ENCODE measurements around the gene LSM10. TPM values are rescaled to one million over a fixed set of nuclear protein-coding genes. Genes with fewer than 3 reads are reported as not detected.

LSM10 gene
- total RNA-seq, 2 experiments from 2014 or later = 48.9 to 63.8 TPM

GRCh38 chr1:36387141-36387949, 10.4 kb downstream of the LSM10 start:
- CTCF ChIA-PET = interaction anchor here (0.8 to 4.8 kb wide), 12 partner anchors 10 to 228 kb away, joined by 3 to 49 read pairs (median 5); partner anchors contain the start of genes EVA1B and LSM10
- H3K36me3 Mint-ChIP-seq = peaks cover 19% of the 10 kb centered on the region
- no peaks in the 10 kb centered on the region for H3K27me3 Mint-ChIP-seq
- H3K4me3 Mint-ChIP-seq = peak overlapping the region; percentile 93
- DNase-seq (no peak), ATAC-seq (no peak)
- peaks cover 44% of the 10 kb centered on the region for H3K4me1 Mint-ChIP-seq
- H3K9me3 Mint-ChIP-seq (ENCODE audit: low read depth) = no peaks in the 10 kb centered on the region
- H3K27ac Mint-ChIP-seq = peak overlapping the region; percentile 98

GRCh38 chr1:36386265-36387140, 11.2 kb downstream of the LSM10 start:
- Mint-ChIP-seq H3K4me3 (peak overlapping the region; percentile 93), H3K27ac (peak overlapping the region; percentile 98), H3K27me3 (no peaks in the 10 kb centered on the region), H3K9me3 (ENCODE audit: low read depth) (no peaks in the 10 kb centered on the region), H3K36me3 (peaks cover 13% of the 10 kb centered on the region), H3K4me1 (peaks cover 46% of the 10 kb centered on the region)
- CTCF ChIA-PET = interaction anchor here (0.7 to 4.8 kb wide), 16 partner anchors 9 to 285 kb away, joined by 3 to 49 read pairs (median 4); partner anchors contain the start of genes EVA1B, LSM10, THRAP3 and TRAPPC3
- DNase-seq (peak; percentile 97), ATAC-seq (peak; percentile 73)

GRCh38 chr1:36385410-36386264, 12.1 kb downstream of the LSM10 start, which contains the start of gene STK40:
Gene STK40 (minus strand): TSS chr1:36385924. CDS start chr1:36361332, 24,592 bp downstream.
- peaks cover 7% of the 10 kb centered on the region for H3K36me3 Mint-ChIP-seq
- CTCF ChIA-PET = interaction anchor here (1.0 to 4.8 kb wide), 13 partner anchors 8 to 284 kb away, joined by 3 to 49 read pairs (median 5); partner anchors contain the start of genes LSM10 and THRAP3

GRCh38 chr1:36384542-36385409, 12.9 kb downstream of the LSM10 start:
- no peak for ATAC-seq
- DNase-seq = peak; percentile 71
- Mint-ChIP-seq H3K27ac (peak overlapping the region; percentile 98), H3K4me3 (peak overlapping the region; percentile 93), H3K4me1 (peaks cover 56% of the 10 kb centered on the region), H3K9me3 (ENCODE audit: low read depth) (no peaks in the 10 kb centered on the region), H3K36me3 (peaks cover 7% of the 10 kb centered on the region), H3K27me3 (no peaks in the 10 kb centered on the region)
- CTCF ChIA-PET = interaction anchor here (1.0 to 4.8 kb wide), 7 partner anchors 17 to 99 kb away, joined by 3 to 45 read pairs (median 4); no protein-coding TSS in a partner anchor

More at GRCh38 chr1:36385410-36386264, 12.1 kb downstream of the LSM10 start, which contains the start of gene STK40:
- peak within 1 kb of the TSS; percentile 98 for H3K27ac Mint-ChIP-seq
- peaks cover 50% of the 10 kb centered on the region for H3K4me1 Mint-ChIP-seq
- DNase-seq (peak; percentile 99), ATAC-seq (peak; percentile 90)
- peak within 1 kb of the TSS; percentile 93 for H3K4me3 Mint-ChIP-seq
- no peaks in the 10 kb centered on the region for H3K9me3 Mint-ChIP-seq (ENCODE audit: low read depth)
- no peaks in the 10 kb centered on the region for H3K27me3 Mint-ChIP-seq

GRCh38 chr1:36383240-36383639, 14.5 kb downstream of the LSM10 start:
- H3K9me3 Mint-ChIP-seq (ENCODE audit: low read depth) = no peaks in the 10 kb centered on the region
- no peaks in the 10 kb centered on the region for H3K27me3 Mint-ChIP-seq
- no peak overlapping the region for H3K4me3 Mint-ChIP-seq
- ATAC-seq (no peak), DNase-seq (no peak)
- H3K4me1 Mint-ChIP-seq = peaks cover 61% of the 10 kb centered on the region
- peaks cover 9% of the 10 kb centered on the region for H3K36me3 Mint-ChIP-seq
- H3K27ac Mint-ChIP-seq = no peak overlapping the region
- CTCF ChIA-PET = interaction anchor here (1.0 kb wide), 1 partner anchor 15 kb away, joined by 3 read pairs; no protein-coding TSS in a partner anchor

GRCh38 chr1:36382669-36383068, 15.0 kb downstream of the LSM10 start:
- no peak overlapping the region for H3K4me3 Mint-ChIP-seq
- DNase-seq (no peak), ATAC-seq (no peak)
- CTCF ChIA-PET = interaction anchor here (1.0 kb wide), 1 partner anchor 14 kb away, joined by 3 read pairs; no protein-coding TSS in a partner anchor
- H3K27ac Mint-ChIP-seq = no peak overlapping the region
- H3K4me1 Mint-ChIP-seq = peaks cover 63% of the 10 kb centered on the region
- H3K27me3 Mint-ChIP-seq = no peaks in the 10 kb centered on the region
- peaks cover 9% of the 10 kb centered on the region for H3K36me3 Mint-ChIP-seq
- no peaks in the 10 kb centered on the region for H3K9me3 Mint-ChIP-seq (ENCODE audit: low read depth)

- no peak overlapping the region for H3K4me3 Mint-ChIP-seq
- CTCF ChIA-PET = interaction anchor here (1.0 kb wide), 1 partner anchor 14 kb away, joined by 3 read pairs; no protein-coding TSS in a partner anchor
- peaks cover 11% of the 10 kb centered on the region for H3K36me3 Mint-ChIP-seq
- DNase-seq = no peak
- peaks cover 62% of the 10 kb centered on the region for H3K4me1 Mint-ChIP-seq
- no peaks in the 10 kb centered on the region for H3K9me3 Mint-ChIP-seq (ENCODE audit: low read depth)
- no peak for ATAC-seq
- H3K27ac Mint-ChIP-seq = no peak overlapping the region
- H3K27me3 Mint-ChIP-seq = no peaks in the 10 kb centered on the region
Measured at GRCh38 chr1:36382231-36382630, 15.5 kb downstream of the LSM10 start.

GRCh38 chr1:36381405-36381804, 16.3 kb downstream of the LSM10 start:
- Mint-ChIP-seq H3K4me1 (peaks cover 57% of the 10 kb centered on the region), H3K4me3 (no peak overlapping the region), H3K27me3 (no peaks in the 10 kb centered on the region), H3K27ac (no peak overlapping the region), H3K9me3 (ENCODE audit: low read depth) (no peaks in the 10 kb centered on the region), H3K36me3 (peaks cover 11% of the 10 kb centered on the region)
- ATAC-seq (no peak), DNase-seq (no peak)
- CTCF ChIA-PET = interaction anchor here (1.3 kb wide), 1 partner anchor 15 kb away, joined by 4 read pairs; no protein-coding TSS in a partner anchor

- Mint-ChIP-seq H3K36me3 (peaks cover 11% of the 10 kb centered on the region), H3K4me3 (no peak overlapping the region), H3K27ac (no peak overlapping the region), H3K4me1 (peaks cover 63% of the 10 kb centered on the region), H3K27me3 (no peaks in the 10 kb centered on the region), H3K9me3 (ENCODE audit: low read depth) (no peaks in the 10 kb centered on the region)
- no peak for ATAC-seq
- no peak for DNase-seq
- CTCF ChIA-PET = interaction anchor here (1.0 to 1.3 kb wide), 2 partner anchors 12 to 14 kb away, joined by 4 to 5 read pairs; no protein-coding TSS in a partner anchor
Measured at GRCh38 chr1:36380782-36381181, 16.9 kb downstream of the LSM10 start.

- H3K4me1 Mint-ChIP-seq = peaks cover 63% of the 10 kb centered on the region
- ATAC-seq = no peak
- no peak overlapping the region for H3K4me3 Mint-ChIP-seq
- no peak for DNase-seq
- CTCF ChIA-PET = interaction anchor here (1.0 to 1.3 kb wide), 2 partner anchors 11 to 14 kb away, joined by 4 to 5 read pairs; no protein-coding TSS in a partner anchor
- H3K9me3 Mint-ChIP-seq (ENCODE audit: low read depth) = no peaks in the 10 kb centered on the region
- H3K27ac Mint-ChIP-seq = no peak overlapping the region
- H3K27me3 Mint-ChIP-seq = no peaks in the 10 kb centered on the region
- peaks cover 11% of the 10 kb centered on the region for H3K36me3 Mint-ChIP-seq
Measured at GRCh38 chr1:36380143-36380619, 17.5 kb downstream of the LSM10 start.

- ATAC-seq = no peak
- Mint-ChIP-seq H3K36me3 (peaks cover 8% of the 10 kb centered on the region), H3K4me1 (peaks cover 67% of the 10 kb centered on the region), H3K9me3 (ENCODE audit: low read depth) (no peaks in the 10 kb centered on the region), H3K4me3 (no peak overlapping the region), H3K27me3 (no peaks in the 10 kb centered on the region), H3K27ac (peak overlapping the region; percentile 82)
- CTCF ChIA-PET = interaction anchor here (0.9 to 2.5 kb wide), 7 partner anchors 9 to 93 kb away, joined by 3 to 23 read pairs (median 3); partner anchors contain the start of gene LSM10
- no peak for DNase-seq
Measured at GRCh38 chr1:36377791-36378492, 19.8 kb downstream of the LSM10 start.

All from activated CD8-positive, alpha-beta memory T cell treated with anti-CD3 and anti-CD28 coated beads, Interleukin-2, amount 10 ng/mL, durations not matched to agents 7 days and 5 days (primary cell).